Retinal pigment epithelial cell (primary cell): Measurements from ENCODE around the gene GOLGA7B.

Experiments
- DNase-seq: peaks from one replicate; pipeline ENCODE4 v3.0.0-alpha.2; 2010; ENCODE audit warnings: low read depth
- H3K4me3 ChIP-seq: 2 replicates; pipeline ENCODE4 v1.5.1; 2011; ENCODE audit warnings: mild to moderate bottlenecking, low read length, control low read depth, moderate library complexity
- CTCF ChIP-seq: conservative IDR thresholded peaks from 2 replicates; pipeline ENCODE4 v1.5.1; 2011; ENCODE audit warnings: low read depth, low read length, control low read depth, inconsistent platforms

Gene GOLGA7B

GRCh38 chr10:97919012-97919411 lies 69.4 kb downstream of the GOLGA7B start:
- DNase-seq, result no peak

GRCh38 chr10:97920865-97921264 lies 71.2 kb downstream of the GOLGA7B start:
- DNase-seq, result no peak
- TF ChIP-seq CTCF, result no peak
- no peak overlapping the region for H3K4me3 ChIP-seq

More at GRCh38 chr10:97919012-97919411, 69.4 kb downstream of the GOLGA7B start:
- no peak overlapping the region for H3K4me3 ChIP-seq
- no peak for TF ChIP-seq CTCF
